ENCODE measurements around the gene SLC8A1.

The SLC8A1 gene

GRCh38 chr2:40098786-40099470, 353.0 kb downstream of the SLC8A1 start:
- Histone ChIP-seq H3K36me3 (ENCODE audit: insufficient read depth, low read length) (no peaks in the 10 kb centered on the region), H3F3A (ENCODE audit: low read depth) (no peaks in the 10 kb centered on the region), H3K9ac (ENCODE audit: low read depth, low read length, poor library complexity, severe bottlenecking) (no peak overlapping the region), H3K9me2 (replicated peaks; ENCODE audit: low read depth, low read length) (no peaks in the 10 kb centered on the region), H3K27me3 (ENCODE audit: insufficient read depth, low read length, poor library complexity, severe bottlenecking) (no peaks in the 10 kb centered on the region), H2AFZ (ENCODE audit: low read length) (no peak overlapping the region), H4K20me1 (ENCODE audit: insufficient read depth, low read length, poor library complexity, severe bottlenecking) (no peaks in the 10 kb centered on the region), H3K4me1 (ENCODE audit: insufficient read depth, low read length, poor library complexity, severe bottlenecking) (peaks cover 37% of the 10 kb centered on the region), H3K4me2 (ENCODE audit: low read depth, low read length, poor library complexity, severe bottlenecking) (no peak overlapping the region), H3K4me3 (ENCODE audit: low read length, poor library complexity, severe bottlenecking) (no peak overlapping the region), H3K9me3 (ENCODE audit: insufficient read depth, low read depth, low read length) (no peaks in the 10 kb centered on the region), H3K79me2 (ENCODE audit: insufficient read depth, low read length) (no peaks in the 10 kb centered on the region)
- no peak for TF ChIP-seq EZH2phosphoT487 (IDR thresholded peaks at IDR 0.05; ENCODE audit: borderline replicate concordance)
- no peak for TF ChIP-seq CTCF (conservative IDR thresholded peaks at IDR 0.05; ENCODE audit: low read length)

GRCh38 chr2:40097691-40098385, 354.1 kb downstream of the SLC8A1 start:
- H3K36me3 ChIP-seq (ENCODE audit: insufficient read depth, low read length): no peaks in the 10 kb centered on the region
- H3K9ac ChIP-seq (ENCODE audit: low read depth, low read length, poor library complexity, severe bottlenecking): no peak overlapping the region
- H4K20me1 ChIP-seq (ENCODE audit: insufficient read depth, low read length, poor library complexity, severe bottlenecking): no peaks in the 10 kb centered on the region
- no peak overlapping the region for H2AFZ ChIP-seq (ENCODE audit: low read length)
- no peak overlapping the region for H3K4me3 ChIP-seq (ENCODE audit: low read length, poor library complexity, severe bottlenecking)
- no peaks in the 10 kb centered on the region for H3F3A ChIP-seq (ENCODE audit: low read depth)
- no peaks in the 10 kb centered on the region for H3K27me3 ChIP-seq (ENCODE audit: insufficient read depth, low read length, poor library complexity, severe bottlenecking)
- no peaks in the 10 kb centered on the region for H3K79me2 ChIP-seq (ENCODE audit: insufficient read depth, low read length)
- H3K9me3 ChIP-seq (ENCODE audit: insufficient read depth, low read depth, low read length): no peaks in the 10 kb centered on the region
- H3K4me1 ChIP-seq (ENCODE audit: insufficient read depth, low read length, poor library complexity, severe bottlenecking): peaks cover 37% of the 10 kb centered on the region
- H3K4me2 ChIP-seq (ENCODE audit: low read depth, low read length, poor library complexity, severe bottlenecking): no peak overlapping the region
- H3K9me2 ChIP-seq (replicated peaks; ENCODE audit: low read depth, low read length): no peaks in the 10 kb centered on the region
- TF ChIP-seq EZH2phosphoT487 (IDR thresholded peaks at IDR 0.05; ENCODE audit: borderline replicate concordance) (no peak), CTCF (conservative IDR thresholded peaks at IDR 0.05; ENCODE audit: low read length) (no peak)

DNA sequence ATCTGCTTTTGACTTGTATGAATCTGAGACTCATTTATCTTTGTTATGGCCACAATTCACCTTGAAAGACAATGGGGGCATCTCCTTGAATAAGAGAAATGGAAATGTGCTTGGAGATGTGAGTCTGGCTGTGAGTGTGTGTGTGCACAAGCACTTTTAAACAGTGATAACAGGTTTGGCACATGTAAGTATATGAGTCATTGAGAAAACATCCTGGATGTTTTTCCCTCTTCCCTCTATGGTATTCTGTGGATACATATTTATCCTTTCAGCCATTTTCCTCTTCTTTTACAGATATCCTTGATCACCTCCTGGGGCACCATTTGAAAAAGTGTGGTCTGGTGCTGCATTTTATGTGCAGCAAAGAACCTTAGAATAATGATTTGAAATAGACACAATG, 355.5 kb downstream of the SLC8A1 start:
- Histone ChIP-seq H3K4me1 (ENCODE audit: insufficient read depth, low read length, poor library complexity, severe bottlenecking) (peaks cover 33% of the 10 kb centered on the region), H2AFZ (ENCODE audit: low read length) (no peak overlapping the region), H4K20me1 (ENCODE audit: insufficient read depth, low read length, poor library complexity, severe bottlenecking) (no peaks in the 10 kb centered on the region), H3K9me3 (ENCODE audit: insufficient read depth, low read depth, low read length) (no peaks in the 10 kb centered on the region), H3K79me2 (ENCODE audit: insufficient read depth, low read length) (no peaks in the 10 kb centered on the region), H3K4me2 (ENCODE audit: low read depth, low read length, poor library complexity, severe bottlenecking) (no peak overlapping the region), H3K27me3 (ENCODE audit: insufficient read depth, low read length, poor library complexity, severe bottlenecking) (no peaks in the 10 kb centered on the region), H3K36me3 (ENCODE audit: insufficient read depth, low read length) (no peaks in the 10 kb centered on the region), H3K4me3 (ENCODE audit: low read length, poor library complexity, severe bottlenecking) (no peak overlapping the region), H3K9me2 (replicated peaks; ENCODE audit: low read depth, low read length) (no peaks in the 10 kb centered on the region), H3F3A (ENCODE audit: low read depth) (no peaks in the 10 kb centered on the region; the same call in 1 of the 2 replicates), H3K9ac (ENCODE audit: low read depth, low read length, poor library complexity, severe bottlenecking) (no peak overlapping the region)
- no peak for TF ChIP-seq EZH2phosphoT487 (IDR thresholded peaks at IDR 0.05; ENCODE audit: borderline replicate concordance)
- TF ChIP-seq CTCF (conservative IDR thresholded peaks at IDR 0.05; ENCODE audit: low read length): no peak
